ENCODE results near the gene TBL3. TPM values are rescaled to one million over a fixed set of nuclear protein-coding genes. Genes with fewer than 3 reads are reported as not detected.
A peak's percentile ranks its signal among the peaks of the same experiment; 100 is the strongest.

The TBL3 gene
- total RNA-seq, 2 experiments from 2014 or later: 37.6 to 37.9 TPM

DNA sequence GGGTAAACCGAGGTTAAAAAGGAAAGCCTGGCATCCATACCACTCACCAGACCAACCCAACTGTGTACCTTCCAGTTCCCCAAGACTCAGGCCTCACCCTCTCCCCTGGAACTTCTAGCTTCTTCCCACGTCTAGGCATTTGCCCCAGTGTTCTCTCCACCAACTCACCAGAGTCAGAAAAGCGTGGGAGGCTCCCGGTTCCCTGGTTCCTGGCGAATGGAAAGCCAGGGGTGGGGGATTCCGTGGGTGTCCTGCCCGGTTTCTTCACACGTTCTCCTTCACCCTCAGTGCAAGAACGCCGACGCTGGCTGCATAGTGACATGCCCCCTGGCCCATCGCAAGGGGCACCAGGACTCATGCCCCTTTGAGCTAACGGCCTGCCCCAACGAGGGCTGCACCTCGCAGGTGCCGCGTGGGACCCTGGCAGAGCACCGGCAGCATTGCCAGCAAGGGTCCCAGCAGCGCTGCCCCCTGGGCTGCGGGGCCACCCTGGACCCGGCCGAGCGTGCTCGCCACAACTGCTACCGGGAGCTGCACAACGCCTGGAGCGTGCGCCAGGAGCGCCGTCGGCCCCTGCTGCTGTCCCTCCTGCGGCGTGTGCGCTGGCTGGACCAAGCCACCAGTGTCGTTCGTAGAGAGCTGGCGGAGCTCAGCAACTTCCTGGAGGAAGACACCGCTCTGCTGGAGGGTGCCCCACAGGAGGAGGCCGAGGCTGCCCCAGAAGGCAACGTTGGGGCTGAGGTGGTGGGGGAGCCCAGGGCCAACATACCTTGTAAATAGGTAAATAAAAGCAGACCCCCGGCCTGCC, 3.5 kb upstream of the TBL3 start:
- Mint-ChIP-seq H3K27ac (no peak overlapping the region), H3K4me3 (no peak overlapping the region), H3K9me3 (ENCODE audit: insufficient read depth) (no peaks in the 10 kb centered on the region), H3K4me1 (ENCODE audit: low read depth) (peaks cover 41% of the 10 kb centered on the region), H3K27me3 (ENCODE audit: low read depth) (no peaks in the 10 kb centered on the region), H3K36me3 (ENCODE audit: low read depth) (peaks cover 18% of the 10 kb centered on the region)
- DNase-seq: no peak
- POLR2A ChIA-PET: no interaction called here
- CTCF ChIA-PET: no interaction called here
- ATAC-seq: no peak

DNA sequence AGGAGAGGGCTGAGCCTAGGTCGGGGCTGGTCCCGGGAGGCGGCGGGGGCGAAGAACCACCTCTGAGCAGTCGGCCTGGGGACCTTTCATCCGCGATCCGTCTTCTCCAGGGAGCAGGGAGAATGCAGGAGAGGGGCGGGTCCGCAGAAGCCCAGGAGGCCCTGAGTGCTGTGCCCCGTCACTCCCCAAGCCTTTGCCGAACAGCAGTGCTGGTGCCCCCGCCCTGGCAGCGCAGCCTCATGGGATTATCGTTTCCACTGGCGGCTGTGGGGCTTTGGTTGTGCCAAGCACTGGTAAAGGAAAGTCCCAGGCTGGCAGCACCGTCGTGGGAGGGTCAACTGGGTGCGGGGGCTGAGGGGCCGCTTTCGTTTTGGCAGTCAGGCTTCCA, 631 bp downstream of the TBL3 start:
- peak overlapping the region; percentile 94 for H3K4me3 Mint-ChIP-seq
- no peaks in the 10 kb centered on the region for H3K9me3 Mint-ChIP-seq (ENCODE audit: insufficient read depth)
- H3K27ac Mint-ChIP-seq: peak overlapping the region; percentile 97
- H3K36me3 Mint-ChIP-seq (ENCODE audit: low read depth): peaks cover 10% of the 10 kb centered on the region
- POLR2A ChIA-PET: interaction anchor here (0.6 to 3.3 kb wide), 8 partner anchors 8 to 275 kb away, joined by 3 to 19 read pairs (median 6); partner anchors contain the start of genes GFER, NDUFB10, NOXO1 and TRAF7
- H3K4me1 Mint-ChIP-seq (ENCODE audit: low read depth): peaks cover 30% of the 10 kb centered on the region
- ATAC-seq (peak; percentile 10), DNase-seq (no peak)
- H3K27me3 Mint-ChIP-seq (ENCODE audit: low read depth): no peaks in the 10 kb centered on the region
- CTCF ChIA-PET: interaction anchor here (1.3 to 1.6 kb wide), 2 partner anchors 32 to 168 kb away, joined by 4 to 5 read pairs; no protein-coding TSS in a partner anchor

DNA sequence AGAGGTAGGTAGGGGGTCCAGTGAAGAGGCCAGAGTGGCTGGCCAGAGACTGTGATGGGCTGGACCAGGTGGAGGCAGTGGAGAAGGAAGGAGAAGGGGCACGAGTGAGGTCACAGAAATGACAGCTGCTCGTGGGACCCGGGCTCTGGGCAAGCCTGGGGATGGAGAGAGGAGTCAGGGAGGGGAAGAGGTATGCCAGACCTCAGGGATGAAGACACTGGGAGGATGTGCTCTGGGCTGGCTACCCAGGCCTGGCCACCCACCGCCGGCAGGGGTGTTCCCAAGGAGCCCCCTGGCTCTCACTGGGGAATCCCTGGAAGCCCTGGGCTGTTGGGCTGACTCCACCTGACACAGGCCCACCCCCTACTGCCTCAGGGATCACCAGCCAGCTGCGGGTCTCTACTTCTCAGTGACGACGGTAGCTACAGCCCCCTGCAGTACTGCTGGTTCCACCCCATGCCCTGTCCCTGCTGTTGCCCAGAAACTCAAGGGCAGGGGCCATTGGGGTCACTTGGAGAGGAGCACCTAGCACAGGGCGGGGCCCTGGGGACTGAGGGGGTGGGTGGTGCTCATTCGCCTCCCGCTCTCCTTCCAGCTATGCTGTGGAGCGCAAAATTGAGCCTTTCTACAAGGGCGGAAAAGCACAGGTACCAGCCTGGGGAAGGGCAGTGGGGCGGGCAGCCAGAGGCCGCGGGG, 1.8 kb downstream of the TBL3 start:
- ATAC-seq (no peak), DNase-seq (no peak)
- ChIA-PET CTCF (no interaction called here), POLR2A (interaction anchor here (0.6 to 1.3 kb wide), 2 partner anchors 9 to 273 kb away, joined by 3 to 5 read pairs; partner anchors contain the start of gene RPS2)
- no peaks in the 10 kb centered on the region for H3K9me3 Mint-ChIP-seq (ENCODE audit: insufficient read depth)
- peak overlapping the region; percentile 12 for H3K4me3 Mint-ChIP-seq
- H3K36me3 Mint-ChIP-seq (ENCODE audit: low read depth): peaks cover 15% of the 10 kb centered on the region
- H3K27me3 Mint-ChIP-seq (ENCODE audit: low read depth): no peaks in the 10 kb centered on the region
- peak overlapping the region; percentile 43 for H3K27ac Mint-ChIP-seq
- H3K4me1 Mint-ChIP-seq (ENCODE audit: low read depth): peaks cover 30% of the 10 kb centered on the region

DNA sequence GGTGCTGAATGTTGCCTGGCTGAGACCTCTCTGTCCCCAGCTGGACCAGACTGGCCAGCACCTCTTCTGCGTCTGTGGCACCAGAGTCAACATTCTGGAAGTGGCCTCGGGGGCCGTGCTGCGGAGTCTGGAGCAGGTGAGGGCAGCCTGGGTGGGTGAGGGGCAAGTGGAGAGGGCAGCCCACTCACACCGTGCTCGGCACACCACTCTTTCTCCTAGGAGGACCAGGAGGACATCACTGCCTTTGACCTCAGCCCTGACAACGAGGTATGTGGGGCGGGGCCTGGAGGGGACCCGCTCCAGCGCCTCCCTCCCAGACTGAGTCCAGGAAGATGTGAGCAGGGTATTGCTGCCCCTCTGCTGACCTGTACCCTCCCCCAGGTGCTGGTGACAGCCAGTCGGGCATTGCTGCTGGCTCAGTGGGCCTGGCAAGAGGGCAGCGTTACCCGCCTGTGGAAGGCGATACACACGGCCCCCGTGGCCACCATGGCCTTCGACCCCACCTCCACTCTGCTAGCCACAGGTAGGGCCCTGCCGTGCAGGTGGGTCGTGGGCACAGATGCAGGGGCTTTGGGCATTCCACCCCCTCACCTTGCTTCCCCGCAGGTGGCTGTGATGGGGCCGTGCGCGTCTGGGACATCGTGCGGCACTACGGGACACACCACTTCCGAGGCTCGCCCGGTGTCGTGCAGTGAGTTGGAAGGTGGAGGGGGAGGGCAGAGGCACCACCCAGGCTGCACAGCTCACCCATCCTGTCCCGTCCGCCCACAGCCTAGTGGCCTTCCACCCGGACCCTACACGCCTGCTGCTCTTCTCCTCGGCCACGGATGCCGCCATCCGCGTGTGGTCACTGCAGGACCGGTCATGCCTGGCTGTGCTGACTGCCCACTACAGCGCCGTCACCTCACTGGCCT, 2.6 kb downstream of the TBL3 start:
- ATAC-seq: no peak
- ChIA-PET CTCF (no interaction called here), POLR2A (interaction anchor here (1.3 to 4.2 kb wide), 2 partner anchors 10 kb away, joined by 5 to 31 read pairs; partner anchors contain the start of gene RPS2)
- Mint-ChIP-seq H3K4me1 (ENCODE audit: low read depth) (peaks cover 30% of the 10 kb centered on the region), H3K4me3 (peak overlapping the region; percentile 12), H3K9me3 (ENCODE audit: insufficient read depth) (no peaks in the 10 kb centered on the region), H3K27ac (no peak overlapping the region), H3K27me3 (ENCODE audit: low read depth) (no peaks in the 10 kb centered on the region), H3K36me3 (ENCODE audit: low read depth) (peaks cover 17% of the 10 kb centered on the region)
- DNase-seq: no peak

DNA sequence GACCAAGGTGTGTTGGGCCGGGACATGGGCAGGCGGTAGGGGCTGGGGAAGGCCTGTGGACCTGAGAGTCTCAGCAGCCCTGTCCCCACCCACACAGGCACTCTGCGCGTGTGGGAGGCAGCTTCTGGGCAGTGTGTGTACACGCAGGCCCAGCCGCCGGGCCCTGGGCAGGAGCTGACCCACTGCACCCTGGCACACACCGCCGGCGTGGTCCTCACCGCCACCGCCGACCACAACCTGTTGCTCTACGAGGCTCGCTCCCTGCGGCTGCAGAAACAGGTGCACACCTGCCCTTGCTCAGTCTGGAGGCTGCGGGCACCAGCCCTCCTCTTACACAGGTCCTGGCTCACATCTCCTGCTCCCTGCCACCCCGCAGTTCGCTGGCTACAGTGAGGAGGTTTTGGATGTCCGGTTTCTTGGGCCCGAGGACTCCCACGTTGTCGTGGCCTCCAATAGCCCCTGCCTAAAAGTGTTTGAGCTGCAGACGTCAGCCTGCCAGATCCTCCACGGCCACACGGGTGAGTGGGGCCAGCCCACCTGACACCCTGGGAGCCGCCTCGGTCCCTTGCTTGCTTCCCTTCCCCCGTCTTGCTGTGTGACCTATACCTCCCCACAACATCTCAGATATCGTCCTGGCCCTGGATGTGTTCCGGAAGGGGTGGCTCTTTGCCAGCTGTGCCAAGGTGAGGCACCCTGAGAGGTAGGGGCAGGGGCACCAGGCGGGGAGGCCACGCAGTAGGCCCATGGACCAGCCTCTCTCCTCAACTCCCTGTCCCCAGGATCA, 3.8 kb downstream of the TBL3 start:
- Mint-ChIP-seq H3K27ac (no peak overlapping the region), H3K36me3 (ENCODE audit: low read depth) (peaks cover 18% of the 10 kb centered on the region), H3K4me3 (no peak overlapping the region), H3K9me3 (ENCODE audit: insufficient read depth) (no peaks in the 10 kb centered on the region), H3K4me1 (ENCODE audit: low read depth) (peaks cover 28% of the 10 kb centered on the region), H3K27me3 (ENCODE audit: low read depth) (peaks cover 3% of the 10 kb centered on the region)
- ChIA-PET CTCF (no interaction called here), POLR2A (interaction anchor here (1.1 to 4.2 kb wide), 2 partner anchors 9 to 11 kb away, joined by 3 to 31 read pairs; partner anchors contain the start of genes GFER and RPS2)
- no peak for ATAC-seq
- no peak for DNase-seq

GRCh38 chr16:1976216-1976520, 4.3 kb downstream of the TBL3 start:
- no peak overlapping the region for H3K27ac Mint-ChIP-seq
- H3K4me3 Mint-ChIP-seq: no peak overlapping the region
- no peak for DNase-seq
- ChIA-PET CTCF (no interaction called here), POLR2A (interaction anchor here (1.1 to 4.2 kb wide), 2 partner anchors 8 to 11 kb away, joined by 3 to 31 read pairs; partner anchors contain the start of genes GFER and RPS2)
- ATAC-seq: no peak
- no peaks in the 10 kb centered on the region for H3K9me3 Mint-ChIP-seq (ENCODE audit: insufficient read depth)
- H3K4me1 Mint-ChIP-seq (ENCODE audit: low read depth): peaks cover 23% of the 10 kb centered on the region
- H3K36me3 Mint-ChIP-seq (ENCODE audit: low read depth): peaks cover 18% of the 10 kb centered on the region
- H3K27me3 Mint-ChIP-seq (ENCODE audit: low read depth): peaks cover 7% of the 10 kb centered on the region

DNA sequence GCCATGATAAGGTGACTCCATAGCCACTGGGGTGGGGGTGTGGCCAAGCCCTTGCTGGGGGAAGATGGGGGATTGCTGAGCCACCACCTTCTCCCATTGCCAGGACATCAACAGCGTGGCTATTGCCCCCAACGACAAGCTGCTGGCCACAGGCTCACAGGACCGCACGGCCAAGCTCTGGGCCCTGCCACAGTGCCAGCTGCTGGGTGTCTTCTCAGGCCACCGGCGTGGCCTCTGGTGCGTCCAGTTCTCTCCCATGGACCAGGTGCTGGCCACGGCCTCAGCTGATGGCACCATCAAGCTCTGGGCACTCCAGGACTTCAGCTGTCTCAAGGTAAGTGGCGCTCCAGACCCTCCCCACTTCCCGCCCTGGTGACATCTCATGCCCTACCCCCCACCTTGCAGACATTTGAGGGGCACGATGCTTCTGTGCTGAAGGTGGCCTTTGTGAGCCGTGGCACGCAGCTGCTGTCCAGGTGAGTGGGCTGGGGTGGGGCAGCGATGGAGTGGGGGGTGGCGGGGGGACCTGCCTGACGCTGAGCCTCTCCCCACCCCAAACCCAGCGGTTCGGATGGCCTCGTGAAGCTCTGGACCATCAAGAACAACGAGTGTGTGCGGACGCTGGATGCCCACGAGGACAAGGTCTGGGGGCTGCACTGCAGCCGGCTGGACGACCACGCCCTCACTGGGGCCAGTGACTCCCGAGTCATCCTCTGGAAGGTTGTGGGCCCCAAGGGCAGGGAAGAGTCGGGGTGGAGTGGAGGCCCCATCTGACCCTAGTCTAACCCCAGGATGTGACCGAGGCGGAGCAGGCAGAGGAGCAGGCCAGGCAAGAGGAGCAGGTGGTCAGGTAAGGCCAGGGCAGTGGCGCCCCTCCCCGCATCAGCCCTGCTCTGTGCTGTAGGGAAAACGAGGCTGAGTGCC, 5.4 kb downstream of the TBL3 start:
- H3K36me3 Mint-ChIP-seq (ENCODE audit: low read depth): peaks cover 18% of the 10 kb centered on the region
- ATAC-seq: no peak
- POLR2A ChIA-PET: interaction anchor here (4.2 kb wide), 1 partner anchor 12 kb away, joined by 31 read pairs; the partner anchor contains the start of gene RPS2
- no peak for DNase-seq
- no peak overlapping the region for H3K27ac Mint-ChIP-seq
- H3K27me3 Mint-ChIP-seq (ENCODE audit: low read depth): peaks cover 17% of the 10 kb centered on the region
- CTCF ChIA-PET: no interaction called here
- H3K9me3 Mint-ChIP-seq (ENCODE audit: insufficient read depth): no peaks in the 10 kb centered on the region
- no peak overlapping the region for H3K4me3 Mint-ChIP-seq
- H3K4me1 Mint-ChIP-seq (ENCODE audit: low read depth): peaks cover 18% of the 10 kb centered on the region

- POLR2A ChIA-PET: interaction anchor here (1.0 to 4.2 kb wide), 2 partner anchors 13 kb away, joined by 4 to 31 read pairs; partner anchors contain the start of gene RPS2
- H3K4me3 Mint-ChIP-seq: no peak overlapping the region
- peaks cover 18% of the 10 kb centered on the region for H3K36me3 Mint-ChIP-seq (ENCODE audit: low read depth)
- H3K4me1 Mint-ChIP-seq (ENCODE audit: low read depth): peaks cover 12% of the 10 kb centered on the region
- DNase-seq (no peak), ATAC-seq (no peak)
- H3K27ac Mint-ChIP-seq: no peak overlapping the region
- CTCF ChIA-PET: no interaction called here
- peaks cover 23% of the 10 kb centered on the region for H3K27me3 Mint-ChIP-seq (ENCODE audit: low read depth)
- no peaks in the 10 kb centered on the region for H3K9me3 Mint-ChIP-seq (ENCODE audit: insufficient read depth)
Measured at GRCh38 chr16:1977875-1978268, 6.0 kb downstream of the TBL3 start.

- CTCF ChIA-PET: no interaction called here
- no peak for ATAC-seq
- Mint-ChIP-seq H3K27ac (no peak overlapping the region), H3K36me3 (ENCODE audit: low read depth) (peaks cover 18% of the 10 kb centered on the region), H3K27me3 (ENCODE audit: low read depth) (peaks cover 27% of the 10 kb centered on the region), H3K4me3 (no peak overlapping the region), H3K4me1 (ENCODE audit: low read depth) (peaks cover 10% of the 10 kb centered on the region), H3K9me3 (ENCODE audit: insufficient read depth) (no peaks in the 10 kb centered on the region)
- no peak for DNase-seq
- POLR2A ChIA-PET: interaction anchor here (1.0 to 4.2 kb wide), 2 partner anchors 12 to 14 kb away, joined by 4 to 31 read pairs; partner anchors contain the start of gene RPS2
Measured at GRCh38 chr16:1978476-1979120, 6.7 kb downstream of the TBL3 start.
